ENCODE results near the gene FBXO48. TPM values are rescaled to one million over a fixed set of nuclear protein-coding genes. Genes with fewer than 3 reads are reported as not detected.

Gene FBXO48
- total RNA-seq, 2 donors from 2014 or later = 0.41 to 0.56 TPM

DNA sequence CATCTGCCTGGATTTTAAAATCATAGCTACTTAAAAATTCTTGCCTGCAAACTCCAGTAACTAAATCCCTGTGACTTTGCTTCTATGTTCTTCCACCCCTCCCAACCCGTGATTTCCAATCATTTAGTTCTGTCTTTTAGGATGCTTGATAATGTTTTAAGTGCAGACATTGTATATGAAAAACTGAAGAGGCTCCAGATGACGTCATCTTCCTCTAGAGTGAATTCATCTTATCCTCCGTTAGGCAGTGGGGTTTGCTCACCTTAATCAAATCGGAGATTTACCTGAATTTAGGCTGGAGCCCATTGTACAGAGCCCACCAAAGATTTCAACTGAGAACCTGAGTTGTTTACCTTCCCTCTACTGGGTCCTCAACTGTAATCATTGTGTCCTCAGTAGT is 10.9 kb downstream of the FBXO48 start:
- Histone ChIP-seq H3K4me1 (ENCODE audit: control insufficient read depth in 1 of 2, low read depth in 2 of 2) (no peaks in the 10 kb centered on the region), H3K9me3 (no peaks in the 10 kb centered on the region), H3K36me3 (no peaks in the 10 kb centered on the region), H3K4me3 (no peak overlapping the region), H3K27ac (no peak overlapping the region), H3K27me3 (replicated peaks; ENCODE audit: insufficient read depth) (no peaks in the 10 kb centered on the region)
- TF ChIP-seq, protein P1, sequence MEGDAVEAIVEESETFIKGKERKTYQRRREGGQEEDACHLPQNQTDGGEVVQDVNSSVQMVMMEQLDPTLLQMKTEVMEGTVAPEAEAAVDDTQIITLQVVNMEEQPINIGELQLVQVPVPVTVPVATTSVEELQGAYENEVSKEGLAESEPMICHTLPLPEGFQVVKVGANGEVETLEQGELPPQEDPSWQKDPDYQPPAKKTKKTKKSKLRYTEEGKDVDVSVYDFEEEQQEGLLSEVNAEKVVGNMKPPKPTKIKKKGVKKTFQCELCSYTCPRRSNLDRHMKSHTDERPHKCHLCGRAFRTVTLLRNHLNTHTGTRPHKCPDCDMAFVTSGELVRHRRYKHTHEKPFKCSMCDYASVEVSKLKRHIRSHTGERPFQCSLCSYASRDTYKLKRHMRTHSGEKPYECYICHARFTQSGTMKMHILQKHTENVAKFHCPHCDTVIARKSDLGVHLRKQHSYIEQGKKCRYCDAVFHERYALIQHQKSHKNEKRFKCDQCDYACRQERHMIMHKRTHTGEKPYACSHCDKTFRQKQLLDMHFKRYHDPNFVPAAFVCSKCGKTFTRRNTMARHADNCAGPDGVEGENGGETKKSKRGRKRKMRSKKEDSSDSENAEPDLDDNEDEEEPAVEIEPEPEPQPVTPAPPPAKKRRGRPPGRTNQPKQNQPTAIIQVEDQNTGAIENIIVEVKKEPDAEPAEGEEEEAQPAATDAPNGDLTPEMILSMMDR (IDR thresholded peaks at IDR 0.05) = no peak
- no peak for ATAC-seq (ENCODE audit: insufficient number of reproducible peaks, low FRiP score, low read depth)
- no peak for DNase-seq (ENCODE audit: low spot score)

DNA sequence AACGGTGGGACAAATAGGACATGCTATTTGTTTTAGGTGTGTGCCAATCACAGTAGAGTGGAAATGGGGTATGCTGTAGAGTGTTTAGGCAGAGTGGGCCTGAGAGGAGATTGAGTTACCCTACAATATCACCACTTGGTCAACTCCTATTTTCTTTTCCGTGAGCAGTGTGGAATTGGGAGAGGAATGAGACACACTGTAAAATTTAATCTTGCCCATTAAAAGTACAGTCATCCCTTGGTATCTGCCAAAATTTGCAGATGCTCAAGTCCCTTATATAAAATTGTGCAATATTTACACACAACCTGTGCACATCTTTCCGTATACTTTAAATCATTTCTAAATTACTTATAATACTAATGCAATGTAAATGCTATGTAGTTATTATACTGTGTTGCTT is 12.4 kb downstream of the FBXO48 start:
- DNase-seq (ENCODE audit: low spot score) = no peak
- H3K4me3 ChIP-seq = no peak overlapping the region
- H3K4me1 ChIP-seq (ENCODE audit: control insufficient read depth in 1 of 2, low read depth in 2 of 2) = no peaks in the 10 kb centered on the region
- H3K27ac ChIP-seq = no peak overlapping the region
- no peak for ATAC-seq (ENCODE audit: insufficient number of reproducible peaks, low FRiP score, low read depth)
- TF ChIP-seq, protein P1 (IDR thresholded peaks at IDR 0.05) = no peak
- H3K9me3 ChIP-seq = no peaks in the 10 kb centered on the region
- H3K27me3 ChIP-seq (replicated peaks; ENCODE audit: insufficient read depth) = no peaks in the 10 kb centered on the region
- no peaks in the 10 kb centered on the region for H3K36me3 ChIP-seq

DNA sequence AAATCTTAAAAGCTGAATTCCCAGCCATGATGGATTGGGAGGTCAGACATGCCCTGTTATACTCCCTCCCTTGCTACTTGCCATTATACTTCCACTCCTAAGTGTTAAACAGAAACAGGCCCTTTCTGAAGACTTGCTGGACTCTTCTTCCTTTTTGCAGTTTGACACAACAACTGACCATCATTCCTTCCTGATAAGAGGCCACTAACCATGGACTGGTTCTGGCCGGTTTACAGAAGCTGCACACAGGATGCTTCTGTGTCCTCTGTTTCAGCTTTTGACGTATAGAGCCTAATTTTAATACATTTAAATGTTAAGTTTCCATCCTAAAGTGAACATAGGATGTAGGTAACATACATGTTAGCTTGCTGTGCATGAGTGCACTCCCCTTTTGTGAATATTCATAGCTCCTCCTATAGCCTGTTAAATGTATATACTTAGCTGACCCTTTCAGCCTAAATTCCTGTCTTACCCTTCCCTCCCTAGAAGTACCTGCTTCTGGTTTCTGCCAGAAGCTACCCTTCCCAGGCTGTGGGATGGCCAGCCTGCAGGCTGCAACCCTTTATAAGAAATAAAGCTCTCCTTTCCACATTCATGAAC is 13.2 kb downstream of the FBXO48 start:
- H3K4me3 ChIP-seq = no peak overlapping the region
- ATAC-seq (ENCODE audit: insufficient number of reproducible peaks, low FRiP score, low read depth) (no peak), DNase-seq (ENCODE audit: low spot score) (no peak)
- H3K27ac ChIP-seq = no peak overlapping the region
- no peaks in the 10 kb centered on the region for H3K36me3 ChIP-seq
- H3K9me3 ChIP-seq = no peaks in the 10 kb centered on the region
- no peaks in the 10 kb centered on the region for H3K4me1 ChIP-seq (ENCODE audit: control insufficient read depth in 1 of 2, low read depth in 2 of 2)
- TF ChIP-seq, protein P1 (IDR thresholded peaks at IDR 0.05) = no peak
- no peaks in the 10 kb centered on the region for H3K27me3 ChIP-seq (replicated peaks; ENCODE audit: insufficient read depth)

DNA sequence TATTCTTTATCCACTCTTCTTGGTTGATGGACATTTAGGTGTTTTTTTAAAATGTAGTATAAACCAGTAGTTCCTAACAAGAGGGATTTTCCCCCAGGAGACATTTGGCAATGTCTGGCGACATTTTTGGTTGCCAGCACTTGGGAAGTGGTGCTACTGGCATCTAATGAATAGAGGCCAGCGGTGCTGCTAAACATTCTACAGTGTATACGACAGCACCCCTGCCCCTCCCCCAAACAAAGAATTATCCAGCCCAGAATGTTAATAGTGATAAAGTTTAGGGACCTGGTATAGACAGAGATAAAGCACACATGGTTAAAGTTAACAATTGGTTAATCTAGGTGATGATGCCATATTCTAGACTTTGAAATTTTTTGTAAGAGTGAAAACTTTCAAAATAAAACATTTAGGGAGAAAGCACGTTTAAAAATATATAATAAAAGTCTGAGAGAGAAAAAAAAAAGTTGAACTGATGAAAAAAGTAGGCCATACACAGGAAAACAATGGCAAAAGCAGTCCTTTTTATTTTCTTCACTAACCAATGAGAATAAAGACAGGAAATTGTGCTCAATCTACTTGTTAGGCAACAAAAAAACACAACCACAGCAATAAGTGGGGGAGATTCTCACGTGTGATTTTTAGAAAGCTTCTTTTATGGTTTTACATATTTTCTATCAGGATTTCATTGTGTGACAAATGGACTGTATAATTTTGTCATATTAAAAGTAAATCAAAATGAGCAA is 14.8 kb downstream of the FBXO48 start:
- peak; percentile 31 for ATAC-seq (ENCODE audit: insufficient number of reproducible peaks, low FRiP score, low read depth)

More for the DNA sequence above, 14.8 kb downstream of the FBXO48 start:
- Histone ChIP-seq H3K9me3 (no peaks in the 10 kb centered on the region), H3K36me3 (no peaks in the 10 kb centered on the region), H3K4me1 (ENCODE audit: control insufficient read depth in 1 of 2, low read depth in 2 of 2) (no peaks in the 10 kb centered on the region), H3K27me3 (replicated peaks; ENCODE audit: insufficient read depth) (no peaks in the 10 kb centered on the region), H3K27ac (no peak overlapping the region), H3K4me3 (no peak overlapping the region)
- TF ChIP-seq, protein P1 (IDR thresholded peaks at IDR 0.05) = no peak
- no peak for DNase-seq (ENCODE audit: low spot score)

Data from thoracic aorta (tissue), 2 donors.